LNCAP (cell line): ENCODE results near the gene ATM.

ENCODE experiments used
- TF ChIP-seq, protein P1 (sequence below): fragments of 450-650 bp; IDR thresholded peaks from 2 replicates; pipeline ENCODE4 v1.5.1; 2017; ENCODE audit warnings: mild to moderate bottlenecking

Gene ATM

DNA sequence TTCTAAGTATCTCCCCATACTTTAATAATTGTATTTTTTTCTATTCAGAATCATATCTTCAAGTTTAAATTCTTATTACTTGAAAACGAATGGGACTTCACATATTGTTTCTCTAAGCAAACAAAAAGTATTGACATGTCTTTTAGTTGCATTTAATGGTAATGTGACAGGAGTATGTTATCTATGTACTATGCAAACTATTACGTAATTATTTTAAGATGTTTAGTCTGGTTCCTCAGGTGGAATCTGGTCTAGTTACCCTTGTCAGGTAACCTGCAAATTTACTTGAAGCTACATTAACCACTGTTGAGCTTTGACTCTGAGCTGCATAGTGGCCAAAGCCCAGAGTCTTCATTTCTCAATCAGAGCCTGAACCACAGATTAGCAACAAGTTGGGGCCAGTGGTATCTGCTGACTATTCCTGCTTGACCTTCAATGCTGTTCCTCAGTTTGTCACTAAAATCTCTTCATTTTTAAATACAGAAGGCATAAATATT is 110.6 kb downstream of the ATM start:
- TF ChIP-seq, protein P1, sequence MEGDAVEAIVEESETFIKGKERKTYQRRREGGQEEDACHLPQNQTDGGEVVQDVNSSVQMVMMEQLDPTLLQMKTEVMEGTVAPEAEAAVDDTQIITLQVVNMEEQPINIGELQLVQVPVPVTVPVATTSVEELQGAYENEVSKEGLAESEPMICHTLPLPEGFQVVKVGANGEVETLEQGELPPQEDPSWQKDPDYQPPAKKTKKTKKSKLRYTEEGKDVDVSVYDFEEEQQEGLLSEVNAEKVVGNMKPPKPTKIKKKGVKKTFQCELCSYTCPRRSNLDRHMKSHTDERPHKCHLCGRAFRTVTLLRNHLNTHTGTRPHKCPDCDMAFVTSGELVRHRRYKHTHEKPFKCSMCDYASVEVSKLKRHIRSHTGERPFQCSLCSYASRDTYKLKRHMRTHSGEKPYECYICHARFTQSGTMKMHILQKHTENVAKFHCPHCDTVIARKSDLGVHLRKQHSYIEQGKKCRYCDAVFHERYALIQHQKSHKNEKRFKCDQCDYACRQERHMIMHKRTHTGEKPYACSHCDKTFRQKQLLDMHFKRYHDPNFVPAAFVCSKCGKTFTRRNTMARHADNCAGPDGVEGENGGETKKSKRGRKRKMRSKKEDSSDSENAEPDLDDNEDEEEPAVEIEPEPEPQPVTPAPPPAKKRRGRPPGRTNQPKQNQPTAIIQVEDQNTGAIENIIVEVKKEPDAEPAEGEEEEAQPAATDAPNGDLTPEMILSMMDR = no peak

GRCh38 chr11:108338750-108339149 is 115.9 kb downstream of the ATM start:
- TF ChIP-seq, protein P1 = no peak

DNA sequence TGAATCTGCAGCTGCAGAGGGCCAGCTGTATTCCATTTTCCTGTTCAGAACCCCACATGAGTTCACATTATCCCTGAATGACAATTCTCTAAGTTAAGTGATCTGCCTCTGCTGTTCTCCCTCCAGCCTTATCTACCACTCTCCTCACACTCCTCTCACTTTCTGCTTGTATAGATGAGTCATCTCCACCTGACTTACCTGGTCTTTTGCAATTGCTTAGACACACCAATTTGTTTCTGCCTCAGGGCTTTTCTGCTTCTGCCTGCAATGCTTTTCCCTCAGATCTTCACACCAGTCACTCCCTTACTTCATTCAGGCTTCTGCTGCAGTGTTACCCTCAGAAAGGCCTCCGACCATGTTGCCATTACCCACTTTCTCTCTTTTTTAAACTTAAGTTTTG is 118.1 kb downstream of the ATM start:
- TF ChIP-seq, protein P1 = no peak

- TF ChIP-seq, protein P1 = no peak
Measured at GRCh38 chr11:108341654-108342053, 118.8 kb downstream of the ATM start.

- TF ChIP-seq, protein P1 = no peak
Measured at GRCh38 chr11:108343714-108344113, 120.8 kb downstream of the ATM start.

- TF ChIP-seq, protein P1 = no peak
Measured at GRCh38 chr11:108345767-108346166, 122.9 kb downstream of the ATM start.

- TF ChIP-seq, protein P1 = no peak
Measured at GRCh38 chr11:108346451-108346850, 123.6 kb downstream of the ATM start.

DNA sequence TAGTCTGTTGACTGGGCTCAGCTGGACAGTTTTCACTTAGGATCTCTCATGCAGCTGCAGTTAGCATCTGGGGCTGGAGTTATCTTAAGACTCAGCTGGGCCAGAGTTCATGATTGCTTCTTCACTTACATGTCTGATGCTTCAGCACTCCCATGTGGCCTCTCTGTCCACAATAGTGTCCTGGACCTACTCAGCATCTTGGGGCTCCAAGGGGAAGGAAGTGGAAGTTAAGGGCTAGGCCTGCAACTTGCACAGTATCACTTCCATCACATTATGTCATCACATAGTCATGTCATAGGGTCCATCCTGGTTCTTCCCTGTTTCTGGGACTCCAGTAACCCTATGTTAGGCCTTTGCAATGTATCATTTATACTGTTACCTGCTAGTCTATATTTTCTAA is 128.6 kb downstream of the ATM start:
- TF ChIP-seq, protein P1 = no peak
